GM21825 (cell line): Measurements from ENCODE around the gene STAC.
"Not testable (repeated sequence)": the region's sequence is repeated elsewhere in the genome, so short reads cannot be mapped to it uniquely, and the experiment has no call there.

Source experiments
- ATAC-seq: cut with Tn5 transposase; IDR thresholded peaks from one replicate; pipeline ENCODE4 v1.9.1; 2021; ENCODE audit warnings: mild to moderate bottlenecking, moderate library complexity; ENCODE audit not compliant: unreplicated experiment

Gene STAC

DNA sequence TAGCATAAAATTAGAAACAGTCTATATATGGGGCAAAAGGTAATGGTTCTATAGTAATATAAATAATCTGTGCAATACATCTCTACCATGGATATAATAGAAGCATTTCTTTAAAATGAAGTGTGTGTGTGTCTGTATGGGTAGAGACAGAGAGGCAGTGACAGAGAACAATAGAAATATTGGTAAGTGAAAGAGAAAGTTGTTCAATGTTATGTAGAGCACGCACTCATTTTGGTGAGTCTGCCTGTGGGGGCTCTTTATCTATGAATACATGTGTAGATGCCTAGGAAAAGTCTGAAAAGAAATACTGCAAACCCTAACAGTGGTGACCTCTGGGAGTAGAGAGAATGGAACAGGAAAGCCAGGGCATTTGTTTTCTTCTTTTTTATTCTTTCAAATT is 182.6 kb downstream of the STAC start:
- ATAC-seq: no peak

- no peak for ATAC-seq
Measured at GRCh38 chr3:36575241-36575640, 194.9 kb downstream of the STAC start.

DNA sequence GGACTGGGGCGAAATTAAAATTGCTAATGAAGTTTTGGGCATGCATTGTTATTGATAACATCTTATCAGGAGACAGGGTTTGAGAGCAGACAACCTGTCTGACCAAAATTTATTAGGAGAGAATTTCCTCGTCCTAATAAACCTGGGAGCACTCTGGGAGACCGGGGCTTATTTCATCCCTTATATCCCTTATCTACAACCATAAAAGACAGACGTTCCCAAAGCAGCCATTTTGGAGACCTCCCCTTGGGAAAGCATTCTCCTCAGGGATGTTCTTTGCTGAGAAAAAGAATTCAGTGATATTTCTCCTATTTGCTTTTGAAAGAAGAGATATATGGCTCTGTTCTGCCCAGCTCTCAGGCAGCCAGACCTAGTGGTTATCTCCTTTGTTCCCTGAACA is 198.1 kb downstream of the STAC start:
- ATAC-seq: not testable (repeated sequence)

- no peak for ATAC-seq
Measured at GRCh38 chr3:36579746-36580145, 199.4 kb downstream of the STAC start.

DNA sequence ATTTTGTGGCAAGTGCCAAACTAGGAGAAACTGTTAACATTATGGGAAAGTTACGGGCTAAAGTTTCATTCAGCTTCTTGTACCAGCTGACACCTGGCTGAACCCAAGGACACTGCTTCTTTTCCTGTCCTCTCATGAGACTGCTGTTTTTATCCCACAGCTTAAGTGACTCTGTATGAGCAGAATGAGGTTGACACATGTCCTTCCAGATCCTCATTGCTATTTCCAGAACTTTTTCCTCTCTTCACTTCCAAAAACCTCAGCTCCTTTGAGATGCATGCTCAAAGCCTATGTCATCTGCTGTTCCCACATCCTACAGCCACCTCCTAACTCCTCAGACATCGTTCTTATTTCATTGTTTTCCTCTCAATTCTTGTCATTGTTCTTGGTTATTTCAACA is 200.4 kb downstream of the STAC start:
- no peak for ATAC-seq

DNA sequence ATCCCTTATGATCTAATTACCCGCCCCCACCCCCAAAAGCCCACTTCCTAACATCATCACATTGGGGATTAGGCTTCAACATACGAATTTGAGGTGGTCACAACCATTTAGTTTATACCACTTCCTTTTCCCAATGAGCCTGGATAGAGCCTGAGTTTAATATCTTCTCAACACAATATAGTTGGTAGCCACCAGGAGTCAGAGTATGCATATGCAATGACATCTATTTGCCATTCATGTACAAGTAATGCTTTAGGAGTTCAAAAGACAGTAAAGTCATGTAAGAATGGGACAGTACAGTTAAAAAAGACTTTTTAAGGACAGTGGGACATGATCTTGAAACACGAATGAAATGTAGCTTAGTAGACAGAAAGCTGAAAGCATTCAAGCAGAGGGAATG is 211.7 kb downstream of the STAC start:
- no peak for ATAC-seq

GRCh38 chr3:36595511-36595910 is 215.2 kb downstream of the STAC start:
- no peak for ATAC-seq

GRCh38 chr3:36596419-36596818 is 216.1 kb downstream of the STAC start:
- ATAC-seq: no peak

DNA sequence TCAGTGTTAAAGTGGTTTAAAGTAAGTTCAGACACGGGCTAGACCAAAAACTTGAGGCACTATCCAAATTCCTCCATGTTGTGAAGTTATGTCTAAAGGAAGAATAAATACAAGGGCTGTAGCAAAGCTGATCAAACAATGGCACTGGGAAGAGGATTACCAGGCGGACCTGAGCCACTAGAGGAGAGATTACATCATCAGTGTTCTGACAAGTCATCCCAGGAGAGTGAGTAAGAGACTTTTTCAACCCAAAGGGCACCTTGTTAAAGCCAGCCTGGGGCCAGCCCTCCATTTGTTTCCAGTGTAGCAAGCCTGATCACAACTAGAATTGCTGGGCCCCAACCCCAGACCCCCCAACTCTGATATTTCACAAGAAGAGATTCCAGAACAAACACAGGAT is 217.1 kb downstream of the STAC start:
- no peak for ATAC-seq
